GM19035 (cell line): Measurements from ENCODE around the gene PIGP.
A peak's percentile ranks its signal among the peaks of the same experiment; 100 is the strongest.
"Not testable (repeated sequence)": the region's sequence is repeated elsewhere in the genome, so short reads cannot be mapped to it uniquely, and the experiment has no call there.

Experiments used
- ATAC-seq: cut with Tn5 transposase; IDR thresholded peaks from one replicate; pipeline ENCODE4 v1.9.1; 2021; ENCODE audit not compliant: unreplicated experiment

The PIGP gene

GRCh38 chr21:37076087-37076850, 3.4 kb upstream of the PIGP start:
- ATAC-seq = no peak

DNA sequence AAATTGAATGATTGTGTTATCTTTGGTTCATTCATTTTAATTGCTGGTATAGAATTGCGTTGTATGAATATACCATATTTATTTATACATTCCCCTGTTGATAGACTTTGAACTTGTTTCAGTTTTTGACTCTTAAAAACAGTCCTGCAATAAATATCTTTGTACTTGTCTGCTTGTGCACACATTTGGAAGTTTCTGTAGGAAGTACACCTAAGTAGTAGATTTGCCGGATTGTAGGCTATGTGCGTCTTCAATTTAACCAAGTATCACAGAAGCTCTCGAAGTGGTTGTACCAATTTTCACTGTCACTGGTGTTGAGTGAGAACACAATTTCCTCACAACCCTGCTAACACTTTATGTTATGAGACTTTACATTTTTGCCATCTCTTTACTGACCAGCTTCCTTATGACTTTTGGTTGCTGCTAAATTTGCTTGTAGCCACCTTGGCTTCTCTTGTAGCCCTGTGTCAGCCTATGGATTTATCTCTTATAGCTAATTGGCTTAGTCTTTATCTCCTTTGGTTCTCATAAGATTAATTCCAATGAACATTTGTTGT, 2.4 kb upstream of the PIGP start:
- no peak for ATAC-seq

DNA sequence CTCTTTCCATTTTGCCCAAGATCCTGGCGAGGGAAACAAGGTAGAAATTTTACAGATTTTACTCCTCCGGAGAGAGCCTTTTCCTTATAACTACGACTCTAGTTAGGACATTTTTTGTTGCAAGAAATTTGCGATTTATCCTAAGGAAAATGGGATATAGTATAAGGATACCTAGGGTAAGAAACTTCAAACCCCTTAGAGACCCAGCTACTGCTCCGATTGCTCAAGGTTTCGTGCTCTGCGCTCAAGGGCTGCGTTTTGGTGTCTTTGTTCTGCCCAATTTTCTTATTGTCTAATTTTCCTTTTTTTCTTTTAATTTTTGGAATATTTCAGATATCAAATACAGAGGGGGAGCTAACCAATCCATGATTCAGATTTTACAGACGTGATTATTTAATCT, 1.7 kb upstream of the PIGP start:
- ATAC-seq = no peak

- ATAC-seq = no peak
Observed at GRCh38 chr21:37074197-37074510, 1.3 kb upstream of the PIGP start.

GRCh38 chr21:37073417-37074196, 736 bp upstream of the PIGP start:
- ATAC-seq = peak; percentile 31

- ATAC-seq = peak; percentile 38
Observed at GRCh38 chr21:37072274-37072987, 440 bp downstream of the PIGP start.

DNA sequence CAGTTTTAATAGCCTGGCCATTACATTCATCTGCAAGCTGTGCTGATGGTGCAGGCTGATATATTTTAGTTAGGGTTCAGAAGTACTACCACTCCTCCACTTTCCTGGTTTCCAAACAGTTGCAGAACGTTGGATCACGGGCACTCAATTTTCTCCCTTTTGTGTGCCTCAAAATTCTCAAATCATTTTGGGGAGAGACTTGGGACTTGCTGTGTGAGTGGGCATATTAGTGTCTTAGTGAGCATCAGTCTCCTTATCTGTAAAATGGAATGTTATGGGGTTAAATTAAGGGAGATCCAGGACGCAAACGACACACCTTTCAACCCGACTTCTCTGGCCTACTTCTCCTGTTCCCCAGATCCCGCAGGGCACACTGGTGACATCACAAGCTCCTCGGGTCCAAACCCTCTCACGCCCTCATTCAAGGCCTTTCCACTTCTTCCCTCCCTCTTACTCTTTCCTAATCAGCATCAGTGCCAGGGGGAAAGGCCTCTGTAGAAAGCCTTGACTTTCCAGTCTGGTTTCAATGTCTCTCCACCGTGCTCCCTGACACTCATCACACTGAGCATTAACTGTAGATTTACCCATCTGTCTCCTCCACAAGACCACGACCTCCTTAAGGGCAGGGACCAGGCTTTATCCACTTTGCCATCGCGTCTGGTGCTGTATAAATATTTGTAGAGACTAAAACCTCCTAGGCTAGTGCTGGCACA, 1.2 kb downstream of the PIGP start:
- ATAC-seq = no peak

DNA sequence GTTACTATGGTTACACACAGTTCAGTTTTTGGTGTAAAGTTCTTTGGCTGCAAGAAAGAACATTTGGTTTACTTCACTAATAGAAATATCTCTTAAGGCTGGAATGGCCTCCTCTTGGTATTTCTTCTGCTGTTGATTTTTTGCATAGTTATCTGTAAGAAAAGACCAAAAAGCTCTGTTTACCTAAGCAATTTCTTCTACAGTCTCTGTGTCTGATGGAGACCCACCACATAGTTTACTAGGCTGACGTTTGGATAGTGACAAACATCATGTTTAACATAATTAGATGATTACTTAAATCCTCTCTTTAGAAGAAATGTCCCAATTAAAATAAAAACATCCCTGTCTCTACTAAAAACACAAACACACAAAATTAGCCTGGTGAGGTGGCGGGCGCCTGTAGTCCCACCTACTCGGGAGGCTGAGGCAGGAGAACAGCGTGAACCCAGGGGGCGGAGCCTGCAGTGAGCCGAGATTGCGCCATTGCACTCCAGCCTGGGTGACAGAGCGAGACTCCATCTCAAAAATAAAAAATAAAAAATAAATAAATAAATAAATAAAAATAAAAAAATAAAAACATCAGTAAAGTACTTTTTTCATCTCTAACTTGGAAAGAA, 7.2 kb downstream of the PIGP start:
- no peak for ATAC-seq

DNA sequence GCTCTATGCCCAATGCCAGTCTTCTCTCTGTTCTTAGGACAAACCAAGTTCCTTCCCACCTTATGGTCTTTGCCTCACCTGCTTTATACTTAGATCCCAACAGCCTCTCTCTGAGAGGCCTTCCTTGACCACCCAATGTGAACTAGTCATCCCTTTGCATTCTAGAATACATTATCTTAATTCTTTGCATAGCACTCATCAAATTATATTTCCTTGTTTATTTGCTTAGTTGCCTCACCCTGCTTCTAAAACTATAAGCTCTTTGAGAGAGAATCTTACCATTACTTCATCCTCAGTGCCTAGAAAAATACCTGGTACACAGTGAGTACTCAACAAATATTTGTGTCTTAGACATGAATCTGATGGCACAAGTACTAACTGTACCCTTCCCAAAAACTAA, 8.0 kb downstream of the PIGP start:
- no peak for ATAC-seq

GRCh38 chr21:37063433-37063832, 9.4 kb downstream of the PIGP start:
- no peak for ATAC-seq

DNA sequence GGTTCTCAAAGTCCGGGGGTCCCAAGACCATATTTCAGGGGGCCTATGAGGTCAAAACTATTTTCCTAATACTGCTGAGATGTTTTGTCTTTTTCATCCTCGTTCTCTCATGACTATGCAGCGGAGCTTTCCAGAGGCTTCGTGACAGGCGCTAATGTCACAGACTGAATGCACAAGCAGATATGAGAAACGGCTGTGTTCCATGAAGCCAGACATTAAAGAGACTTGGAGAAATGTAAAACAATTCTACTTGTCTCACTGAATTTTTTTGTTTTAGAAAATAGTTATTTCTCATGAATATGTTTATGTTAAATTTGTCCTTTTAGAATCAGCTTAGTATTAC, 10.3 kb downstream of the PIGP start:
- no peak for ATAC-seq

DNA sequence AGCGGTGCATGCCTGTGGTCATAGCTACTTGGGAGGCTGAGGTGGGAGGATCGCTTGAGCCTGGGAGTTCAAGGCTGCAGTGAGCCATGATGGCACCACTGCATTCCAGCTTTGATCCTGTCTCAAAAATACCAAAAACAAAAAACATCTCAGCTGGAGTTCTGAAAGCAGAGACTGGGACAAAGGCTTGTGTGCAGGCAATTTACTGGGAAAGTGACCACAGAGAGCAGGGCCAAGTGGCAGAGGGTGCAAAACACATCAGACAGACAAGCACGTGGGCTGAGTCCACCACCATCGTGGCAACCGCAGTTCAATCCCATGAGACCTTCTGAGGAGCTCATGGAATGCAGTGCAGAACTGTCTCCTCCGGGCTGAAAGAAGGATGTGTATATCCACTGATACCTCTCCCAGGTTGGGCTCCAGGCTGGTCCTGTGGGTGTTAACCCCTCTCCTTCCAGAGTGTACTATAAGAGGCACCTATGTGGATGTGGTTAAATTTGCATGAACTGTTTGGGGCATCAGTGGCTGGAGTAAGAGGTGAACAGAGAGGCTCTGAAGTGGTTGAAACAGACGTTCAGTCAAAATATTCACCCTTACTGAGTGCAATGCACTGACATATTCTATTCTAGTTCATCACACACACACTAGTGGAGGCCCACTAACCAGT, 10.8 kb downstream of the PIGP start:
- ATAC-seq = no peak

DNA sequence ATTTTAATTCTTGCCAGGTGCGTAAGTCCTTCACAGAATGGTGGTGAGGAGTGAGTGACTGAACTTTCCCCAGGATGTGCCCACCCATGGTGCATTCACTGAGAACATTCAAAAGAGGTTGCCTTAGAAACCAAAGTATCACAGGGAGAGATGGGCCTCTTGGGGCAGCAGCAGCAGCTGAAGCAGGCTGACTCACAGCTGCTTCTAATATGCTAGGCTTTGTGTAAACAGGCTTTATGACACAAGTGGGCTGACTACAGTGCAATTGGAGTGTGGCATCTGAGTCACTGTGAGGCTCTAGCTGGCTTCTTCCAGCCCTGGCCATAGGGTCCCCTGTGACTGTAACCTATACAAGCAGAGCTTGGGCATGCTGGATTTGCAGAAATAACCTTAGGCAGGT, 12.6 kb downstream of the PIGP start:
- no peak for ATAC-seq

- ATAC-seq = no peak
Observed at GRCh38 chr21:37059181-37059580, 13.7 kb downstream of the PIGP start.

GRCh38 chr21:37058261-37058660, 14.6 kb downstream of the PIGP start:
- no peak for ATAC-seq

GRCh38 chr21:37057614-37058013, 15.3 kb downstream of the PIGP start:
- no peak for ATAC-seq

GRCh38 chr21:37055271-37055855, 17.5 kb downstream of the PIGP start:
- ATAC-seq = no peak

GRCh38 chr21:37049741-37050140, 23.1 kb downstream of the PIGP start:
- not testable (repeated sequence) for ATAC-seq

DNA sequence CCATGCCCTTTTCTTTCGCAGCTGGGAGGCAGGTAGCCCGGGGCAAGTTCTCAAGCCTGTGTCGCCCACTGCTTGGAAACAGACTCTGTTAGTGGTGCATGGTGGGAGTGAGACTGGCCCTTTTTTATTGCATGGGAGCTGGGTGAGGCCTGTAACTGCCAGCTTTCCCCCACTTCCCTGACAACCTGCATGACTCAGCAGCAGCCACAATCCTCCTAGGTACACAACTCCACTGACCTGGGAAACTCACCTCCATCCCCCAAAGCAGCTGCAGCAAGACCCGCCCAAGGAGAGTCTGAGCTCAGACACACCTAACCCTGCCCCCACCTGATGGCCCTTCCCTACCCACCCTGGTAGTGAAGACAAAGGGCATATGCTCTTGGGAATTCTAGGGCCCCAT, 25.8 kb downstream of the PIGP start:
- no peak for ATAC-seq

DNA sequence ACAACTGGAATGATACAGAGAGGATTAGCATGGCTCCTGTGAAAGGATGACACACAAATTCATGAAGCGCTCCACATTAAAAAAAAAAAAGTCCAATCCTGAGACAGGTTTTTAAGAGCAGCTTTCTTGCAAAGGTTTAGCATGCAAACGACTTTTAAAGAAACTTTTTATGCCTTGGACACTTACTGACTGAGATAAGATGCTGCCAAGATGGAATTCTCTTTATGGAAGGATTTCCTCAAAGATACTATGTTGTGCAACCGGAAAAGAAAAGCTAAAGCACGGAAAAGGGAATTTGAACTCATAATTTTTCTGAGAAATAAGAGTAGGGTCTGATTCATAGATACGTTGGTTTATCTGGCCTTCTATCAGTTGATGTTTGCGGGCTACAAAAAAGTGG, 27.3 kb downstream of the PIGP start:
- no peak for ATAC-seq
